PC-9 (cell line): ENCODE data around the gene LRP1B. TPM values are rescaled to one million over a fixed set of nuclear protein-coding genes. Genes with fewer than 3 reads are reported as not detected.

Experiments
- BruUV-seq: library from RNA; stranded (reverse); fragments of 400-500 nt; replicated peaks from 2 replicates; lab custom pipeline; 2021; lab: Mats Ljungman, UMichigan
- CTCF ChIA-PET: fragments of 300-600 bp; sonication (Branson Sonifier 250); formaldehyde crosslinking; loops from one replicate; lab custom pipeline; 2022; ENCODE audit warnings: antibody characterized with exemption; lab: Charles Lee
- POLR2A ChIA-PET: fragments of 300-600 bp; sonication (Branson Sonifier 250); formaldehyde crosslinking; loops from one replicate; lab custom pipeline; 2022; ENCODE audit warnings: antibody characterized with exemption; ENCODE audit not compliant: unreplicated experiment; lab: Charles Lee
- DNase-seq, 2 experiments: peaks; one replicate each; pipeline versions ENCODE4 v3.0.0 to v3.0.0-alpha.2; 2015 to 2022; ENCODE audit warnings: mixed read lengths in 1 of 2
- H2AFZ ChIP-seq: fragments of 200-600 bp; sonication (generic); 2 replicates; pipeline ENCODE4 v1.8.1; 2017; ENCODE audit warnings: antibody characterized with exemption
- H3F3A ChIP-seq: fragments of 200-600 bp; sonication (generic); 2 replicates; pipeline ENCODE4 v1.8.1; 2017; ENCODE audit warnings: antibody characterized with exemption, mild to moderate bottlenecking, low read depth; ENCODE audit not compliant: insufficient read depth
- H3K27ac ChIP-seq: fragments of 200-600 bp; sonication (generic); 2 replicates; pipeline ENCODE4 v1.6.1; 2016; ENCODE audit warnings: mixed run types
- H3K27me3 ChIP-seq: fragments of 200-600 bp; sonication (generic); 2 replicates; pipeline ENCODE4 v1.6.1; 2016; ENCODE audit warnings: low read depth, mixed run types; ENCODE audit not compliant: insufficient read depth
- H3K36me3 ChIP-seq: fragments of 200-600 bp; sonication (generic); 2 replicates; pipeline ENCODE4 v1.6.1; 2016; ENCODE audit warnings: low read depth, mixed run types
- H3K4me1 ChIP-seq: fragments of 200-600 bp; sonication (generic); replicated peaks from 2 replicates; pipeline ENCODE4 v1.6.1; 2016; ENCODE audit warnings: mixed run types; ENCODE audit not compliant: insufficient read depth
- H3K4me2 ChIP-seq: fragments of 200-600 bp; sonication (generic); 2 replicates; pipeline ENCODE4 v1.6.1; 2017; ENCODE audit warnings: mixed run types
- H3K4me3 ChIP-seq: fragments of 200-600 bp; sonication (generic); 2 replicates; pipeline ENCODE4 v1.6.1; 2016; ENCODE audit warnings: mixed run types
- H3K79me2 ChIP-seq: fragments of 200-600 bp; sonication (generic); 2 replicates; pipeline ENCODE4 v1.6.1; 2017; ENCODE audit warnings: low read depth, mixed run types
- H3K9me2 ChIP-seq: fragments of 200-600 bp; sonication (generic); 2 replicates; pipeline ENCODE4 v1.8.1; 2017; ENCODE audit warnings: mild to moderate bottlenecking; ENCODE audit not compliant: insufficient read depth
- H3K9me3 ChIP-seq: fragments of 200-600 bp; sonication (generic); 2 replicates; pipeline ENCODE4 v1.8.1; 2016; ENCODE audit warnings: low read depth; ENCODE audit not compliant: insufficient read depth
- H4K20me1 ChIP-seq: fragments of 200-600 bp; sonication (generic); 2 replicates; pipeline ENCODE4 v1.8.1; 2017; ENCODE audit not compliant: insufficient read depth
- CTCF ChIP-seq: fragments of 200-600 bp; sonication (generic); conservative IDR thresholded peaks from 2 replicates; pipeline ENCODE4 v1.6.1; 2017; ENCODE audit warnings: mixed run types, antibody characterized with exemption, mild to moderate bottlenecking, moderate library complexity
- EZH2 ChIP-seq: fragments of 200-600 bp; sonication (generic); IDR thresholded peaks from 2 replicates; pipeline ENCODE4 v1.8.0; 2017; ENCODE audit warnings: antibody characterized with exemption, low read depth
- intact Hi-C: fragments of 100-400 bp; cut with micrococcal nuclease; formaldehyde crosslinking; loops from one replicate; pipeline ENCODE4 v1.10.0; 2022; ENCODE audit not compliant: unreplicated experiment
- total RNA-seq: library from RNA; stranded (reverse); gene quantifications from 2 replicates; pipeline ENCODE4 v1.2.3, GENCODE V29; 2021

LRP1B gene
- total RNA-seq, 1 experiment from 2014 or later: 1.7 TPM

GRCh38 chr2:142170847-142171246, 40.0 kb upstream of the LRP1B start:
- no peak overlapping the region for H3K4me2 ChIP-seq
- 0 out of 2 replicates have a peak, but pooled peaks cover 2% of the 10 kb centered on the region for H3K4me1 ChIP-seq
- no peaks in the 10 kb centered on the region for H3K9me3 ChIP-seq
- no peaks in the 10 kb centered on the region for H3K79me2 ChIP-seq
- no peaks in the 10 kb centered on the region for H3K9me2 ChIP-seq
- H3K27ac ChIP-seq: no peak overlapping the region
- DNase-seq: no peak
- no peak overlapping the region for H3K4me3 ChIP-seq
- H3F3A ChIP-seq: no peaks in the 10 kb centered on the region
- ChIA-PET CTCF (no interaction called here), POLR2A (no interaction called here)
- no peak overlapping the region for H2AFZ ChIP-seq
- no peaks in the 10 kb centered on the region for H3K27me3 ChIP-seq
- no peaks in the 10 kb centered on the region for H4K20me1 ChIP-seq
- TF ChIP-seq CTCF (no peak), EZH2 (no peak)
- intact Hi-C loops: no loop called here
- H3K36me3 ChIP-seq: no peaks in the 10 kb centered on the region
- BruUV-seq: no TSS peak

- H3K9me2 ChIP-seq: no peaks in the 10 kb centered on the region
- no peak overlapping the region for H3K4me2 ChIP-seq
- no peaks in the 10 kb centered on the region for H3K79me2 ChIP-seq
- no peaks in the 10 kb centered on the region for H3K9me3 ChIP-seq
- H3F3A ChIP-seq: no peaks in the 10 kb centered on the region
- H2AFZ ChIP-seq: peak overlapping the region; percentile 55; the same call in 1 of the 2 replicates
- no peaks in the 10 kb centered on the region for H3K27me3 ChIP-seq
- POLR2A ChIA-PET: no interaction called here
- H4K20me1 ChIP-seq: no peaks in the 10 kb centered on the region
- no peaks in the 10 kb centered on the region for H3K36me3 ChIP-seq
- BruUV-seq: no TSS peak
- DNase-seq: peak in 1 of 2 experiments; percentile 5
- H3K4me1 ChIP-seq: no peaks in the 10 kb centered on the region
- intact Hi-C loops: loop anchor here (5.0 kb wide), 1 partner anchor 437 kb away; no protein-coding TSS in a partner anchor
- TF ChIP-seq EZH2 (no peak), CTCF (peak; percentile 53; the same call in 1 of the 2 replicates)
- H3K4me3 ChIP-seq: no peak overlapping the region
- H3K27ac ChIP-seq: no peak overlapping the region
- CTCF ChIA-PET: no interaction called here
These were observed 35.0 kb upstream of the LRP1B start for GRCh38 chr2:142165790-142166189.

DNA sequence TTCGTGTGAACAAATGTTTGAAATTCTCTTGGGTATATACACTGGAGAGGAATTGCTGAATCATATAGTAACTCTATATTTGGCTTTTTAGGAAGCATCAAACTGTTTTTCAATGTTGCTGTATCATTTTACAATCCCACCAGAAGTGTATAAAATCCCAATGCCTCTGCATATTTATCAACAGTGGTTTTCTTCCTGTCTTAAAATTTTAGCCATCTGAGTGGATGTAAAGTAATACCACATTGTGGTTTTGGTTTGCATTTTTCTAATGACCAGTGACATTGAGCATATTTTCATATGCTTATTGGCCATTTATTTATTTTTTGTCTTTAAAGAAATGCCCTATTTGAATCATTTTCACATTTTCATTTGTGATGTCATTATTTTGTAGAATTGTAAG, 22.8 kb upstream of the LRP1B start:
- POLR2A ChIA-PET: no interaction called here
- intact Hi-C loops: no loop called here

More for the DNA sequence above, 22.8 kb upstream of the LRP1B start:
- CTCF ChIA-PET: no interaction called here
- no peak for DNase-seq
- H3K79me2 ChIP-seq: no peaks in the 10 kb centered on the region
- no peak overlapping the region for H3K27ac ChIP-seq
- no peaks in the 10 kb centered on the region for H3K9me3 ChIP-seq
- BruUV-seq: no TSS peak
- no peaks in the 10 kb centered on the region for H3K9me2 ChIP-seq
- no peaks in the 10 kb centered on the region for H3K4me1 ChIP-seq
- no peak overlapping the region for H3K4me3 ChIP-seq
- no peak overlapping the region for H2AFZ ChIP-seq
- H3K27me3 ChIP-seq: no peaks in the 10 kb centered on the region
- H3K36me3 ChIP-seq: no peaks in the 10 kb centered on the region
- TF ChIP-seq EZH2: no peak
- no peak for TF ChIP-seq CTCF
- H3F3A ChIP-seq: no peaks in the 10 kb centered on the region
- no peaks in the 10 kb centered on the region for H4K20me1 ChIP-seq
- no peak overlapping the region for H3K4me2 ChIP-seq
